H1 (cell line): ENCODE data around the gene SLC24A3. TPM values are rescaled to one million over a fixed set of nuclear protein-coding genes. Genes with fewer than 3 reads are reported as not detected.

Experiments used
- CTCF ChIA-PET: fragments of 300-600 bp; sonication (Branson Sonifier 250); formaldehyde crosslinking; loops from one replicate; lab custom pipeline; 2021; ENCODE audit not compliant: partially characterized antibody; lab: Charles Lee
- POLR2A ChIA-PET: fragments of 300-600 bp; sonication (Branson Sonifier 250); formaldehyde crosslinking; loops from one replicate; lab custom pipeline; 2021; ENCODE audit warnings: inconsistent platforms; ENCODE audit not compliant: partially characterized antibody; lab: Charles Lee
- DNase-seq, 2 experiments: peaks; one replicate each; pipeline versions ENCODE4 v3.0.0 to v3.0.0-alpha.2; 2010 to 2022; ENCODE audit warnings: low spot score in 2 of 2, low read depth in 1 of 2, mixed read lengths in 1 of 2
- FAIRE-seq: peaks from 2 replicates; lab custom pipeline; 2011; peaks lifted over from hg19 to GRCh38; lab: Jason Lieb, UNC
- H2AFZ ChIP-seq: 2 replicates; pipeline ENCODE4 v1.8.1; 2012; ENCODE audit warnings: low read length, inconsistent platforms
- H2AK5ac ChIP-seq: 2 replicates; pipeline ENCODE4 v1.6.1; 2013; ENCODE audit warnings: low read depth, low read length
- H2BK120ac ChIP-seq: replicated peaks from 2 replicates; pipeline ENCODE3; 2013; ENCODE audit warnings: low read depth, low read length, inconsistent platforms
- H2BK12ac ChIP-seq: 2 replicates; pipeline ENCODE4 v1.6.1; 2013; ENCODE audit warnings: low read depth, low read length
- H2BK15ac ChIP-seq: 2 replicates; pipeline ENCODE4 v1.6.1; 2013; ENCODE audit warnings: low read length
- H2BK20ac ChIP-seq: 2 replicates; pipeline ENCODE4 v1.6.1; 2013; ENCODE audit warnings: low read length
- H2BK5ac ChIP-seq: 2 replicates; pipeline ENCODE4 v1.6.1; 2013; ENCODE audit warnings: low read depth, low read length
- H3K14ac ChIP-seq: 2 replicates; pipeline ENCODE4 v1.6.1; 2013; ENCODE audit warnings: inconsistent platforms; ENCODE audit not compliant: insufficient read length
- H3K18ac ChIP-seq: 2 replicates; pipeline ENCODE4 v1.6.1; 2013; ENCODE audit warnings: low read length; ENCODE audit errors: extremely low read depth
- H3K23ac ChIP-seq: 2 replicates; pipeline ENCODE4 v1.6.1; 2013; ENCODE audit warnings: inconsistent platforms; ENCODE audit not compliant: insufficient read length
- H3K23me2 ChIP-seq: 2 replicates; pipeline ENCODE4 v1.6.1; 2013; ENCODE audit warnings: low read depth, low read length
- H3K27ac ChIP-seq: 2 replicates; pipeline ENCODE4 v1.6.1; 2011; ENCODE audit warnings: low read depth, low read length, inconsistent platforms
- H3K27me3 ChIP-seq, 4 experiments: replicated peaks in 1 of 4; 1 replicate in 1 of 4; 2 replicates in 3 of 4; pipeline versions ENCODE4 v1.6.1 to v1.8.1; 2011 to 2013; ENCODE audit warnings: low read length in 3 of 4, mild to moderate bottlenecking in 3 of 4, inconsistent platforms in 2 of 4, mixed read lengths in 2 of 4, moderate library complexity in 1 of 4; ENCODE audit not compliant: control insufficient read depth in 3 of 4, insufficient read depth in 3 of 4; ENCODE audit errors: extremely low read depth in 1 of 4
- H3K36me3 ChIP-seq, 4 experiments: 2 replicates each; pipeline versions ENCODE4 v1.6.1 to v1.8.1; 2011 to 2013; ENCODE audit warnings: mild to moderate bottlenecking in 4 of 4, low read length in 3 of 4, moderate library complexity in 2 of 4, control low read depth in 1 of 4, inconsistent platforms in 1 of 4; ENCODE audit not compliant: insufficient read depth in 4 of 4, control insufficient read depth in 2 of 4
- H3K4ac ChIP-seq: replicated peaks from 2 replicates; pipeline ENCODE3; 2013; ENCODE audit warnings: low read length, low read depth, mixed read lengths, inconsistent platforms; ENCODE audit not compliant: insufficient read length
- H3K4me1 ChIP-seq, 4 experiments: replicated peaks in 1 of 4; 1 replicate in 1 of 4; 2 replicates in 3 of 4; pipeline versions ENCODE4 v1.6.1 to v1.8.1; 2011 to 2013; ENCODE audit warnings: low read length in 3 of 4, inconsistent platforms in 2 of 4, mixed read lengths in 1 of 4; ENCODE audit not compliant: insufficient read depth in 4 of 4, control insufficient read depth in 3 of 4
- H3K4me2 ChIP-seq, 2 experiments: 2 replicates each; pipeline versions ENCODE4 v1.6.1 to v1.8.1; 2011 to 2013; ENCODE audit warnings: low read depth in 2 of 2, low read length in 2 of 2, control low read depth in 1 of 2, inconsistent platforms in 1 of 2, mild to moderate bottlenecking in 1 of 2; ENCODE audit not compliant: insufficient read depth in 1 of 2
- H3K4me3 ChIP-seq, 4 experiments: fragments of 200-600, 300-600 bp in 1 of 4; sonication (generic), shearing (Covaris generic), sonication (Bioruptor Twin) in 1 of 4; 2 replicates each; pipeline versions ENCODE4 v1.5.1 to v1.8.1; 2011 to 2016; ENCODE audit warnings: low read length in 4 of 4, low read depth in 3 of 4, control low read depth in 2 of 4, inconsistent platforms in 2 of 4, mild to moderate bottlenecking in 2 of 4, mixed read lengths in 1 of 4, moderate library complexity in 1 of 4; ENCODE audit not compliant: insufficient read depth in 2 of 4; ENCODE audit errors: extremely low read depth in 1 of 4
- H3K56ac ChIP-seq: replicated peaks from 2 replicates; pipeline ENCODE3; 2013; ENCODE audit warnings: low read depth, mild to moderate bottlenecking, mixed read lengths, low read length, inconsistent platforms; ENCODE audit not compliant: insufficient read length
- H3K79me1 ChIP-seq: 2 replicates; pipeline ENCODE4 v1.6.1; 2013; ENCODE audit warnings: low read depth, low read length, control low read depth
- H3K79me2 ChIP-seq, 2 experiments: 2 replicates each; pipeline versions ENCODE4 v1.6.1 to v1.8.1; 2012 to 2013; ENCODE audit warnings: low read length in 2 of 2, mild to moderate bottlenecking in 2 of 2, inconsistent platforms in 1 of 2; ENCODE audit not compliant: insufficient read depth in 2 of 2, control insufficient read depth in 1 of 2
- H3K9ac ChIP-seq, 4 experiments: replicated peaks in 1 of 4; 1 replicate in 1 of 4; 2 replicates in 3 of 4; pipeline versions ENCODE4 v1.6.1 to v1.8.1; 2011 to 2013; ENCODE audit warnings: low read depth in 3 of 4, low read length in 3 of 4, control low read depth in 2 of 4, mild to moderate bottlenecking in 2 of 4, moderate library complexity in 2 of 4, inconsistent platforms in 1 of 4; ENCODE audit errors: extremely low read depth in 1 of 4
- H3K9me3 ChIP-seq, 2 experiments: 2 replicates each; pipeline versions ENCODE4 v1.6.1 to v1.8.1; 2012 to 2013; ENCODE audit warnings: mild to moderate bottlenecking in 2 of 2, moderate library complexity in 2 of 2, control low read depth in 1 of 2, inconsistent platforms in 1 of 2, low read depth in 1 of 2, low read length in 1 of 2, mixed read lengths in 1 of 2; ENCODE audit not compliant: insufficient read depth in 2 of 2
- H4K20me1 ChIP-seq, 2 experiments: replicated peaks in 1 of 2; 2 replicates each; pipeline versions ENCODE3 to v1.8.1; 2011 to 2013; ENCODE audit warnings: inconsistent platforms in 2 of 2, low read length in 2 of 2, mild to moderate bottlenecking in 1 of 2; ENCODE audit not compliant: insufficient read depth in 2 of 2, control insufficient read depth in 1 of 2
- H4K5ac ChIP-seq: 2 replicates; pipeline ENCODE4 v1.6.1; 2013; ENCODE audit warnings: low read length, low read depth, mixed read lengths, inconsistent platforms; ENCODE audit not compliant: insufficient read length
- H4K8ac ChIP-seq: 2 replicates; pipeline ENCODE4 v1.8.0; 2013; ENCODE audit warnings: mild to moderate bottlenecking, moderate library complexity, low read length, inconsistent platforms; ENCODE audit not compliant: insufficient read depth; ENCODE audit errors: extremely low read depth
- H4K91ac ChIP-seq: replicated peaks from 2 replicates; pipeline ENCODE3; 2013; ENCODE audit warnings: low read length, mixed read lengths, inconsistent platforms; ENCODE audit not compliant: insufficient read length
- BCL11A ChIP-seq, 2 experiments: IDR thresholded peaks; one replicate each; pipeline ENCODE4 v1.6.1; 2011; ENCODE audit warnings: low read depth in 2 of 2, low read length in 2 of 2, mild to moderate bottlenecking in 2 of 2
- FOSL1 ChIP-seq: IDR thresholded peaks from 2 replicates; pipeline ENCODE4 v1.6.1; 2011; ENCODE audit warnings: mild to moderate bottlenecking, low read depth, low read length, moderate library complexity; ENCODE audit not compliant: insufficient read depth
- GABPA ChIP-seq: IDR thresholded peaks from 2 replicates; pipeline ENCODE4 v1.6.1; 2011; ENCODE audit warnings: mild to moderate bottlenecking, low read length, moderate library complexity, borderline replicate concordance; ENCODE audit not compliant: insufficient read depth
- JUN ChIP-seq: IDR thresholded peaks from 2 replicates; pipeline ENCODE4 v1.6.1; 2011; ENCODE audit warnings: low read depth, mild to moderate bottlenecking, improper control_type of control experiment, low read length
- KDM5A ChIP-seq: fragments of 200-600 bp; IDR thresholded peaks from 2 replicates; pipeline ENCODE4 v1.7.1; 2012; ENCODE audit warnings: mild to moderate bottlenecking, low read length, inconsistent platforms, mixed read lengths
- MAX ChIP-seq: IDR thresholded peaks from 2 replicates; pipeline ENCODE4 v1.6.1; 2012; ENCODE audit warnings: inconsistent platforms
- PHF8 ChIP-seq: fragments of 200-600 bp; sonication (generic); conservative IDR thresholded peaks from 2 replicates; pipeline ENCODE4 v1.7.1; 2012; ENCODE audit warnings: low read depth, mild to moderate bottlenecking, inconsistent platforms, low read length, moderate library complexity
- TBP ChIP-seq: IDR thresholded peaks from 2 replicates; pipeline ENCODE4 v1.6.1; 2011; ENCODE audit warnings: low read depth, low read length, improper control_type of control experiment
- polyA plus RNA-seq, 7 experiments: library from polyadenylated mRNA; depleted of rRNA in 3 of 7; stranded (reverse) in 5 of 7; unstranded in 2 of 7; fragments of >200 nt in 5 of 7; fragments of 200-250 nt in 2 of 7; gene quantifications; 1 replicate in 5 of 7; 2 replicates in 1 of 7; 4 replicates in 1 of 7; pipeline versions ENCODE4 v1.2.1 to v1.2.3, GENCODE V29; 2011 to 2013; ENCODE audit warnings: missing spikeins in 2 of 7, mixed read lengths in 2 of 7
- total RNA-seq: library from RNA; stranded (reverse); fragmentation: NEBNext Ultra II Directional; extraction: Animal tissue kit (Norgen Biotek cat#: 25700); gene quantifications from 2 replicates; pipeline ENCODE4 v1.2.1, GENCODE V29; 2021

Gene SLC24A3
- total and polyA plus RNA-seq, 2 of the 8 experiments (the other 6 are each of a cell fraction or from before 2014, with no cell fraction given), result 4.5 to 6.3 TPM

- no peak overlapping the region for H2AK5ac ChIP-seq
- FAIRE-seq (no peak), DNase-seq (no peak)
- no peak overlapping the region for H4K5ac ChIP-seq
- H4K91ac ChIP-seq, result no peak overlapping the region
- no peaks in the 10 kb centered on the region for H3K36me3 ChIP-seq
- POLR2A ChIA-PET, result no interaction called here
- H2AFZ ChIP-seq, result no peak overlapping the region
- H3K4ac ChIP-seq, result no peak overlapping the region
- no peak overlapping the region for H4K8ac ChIP-seq
- H3K23ac ChIP-seq, result no peak overlapping the region
- H3K79me1 ChIP-seq, result no peaks in the 10 kb centered on the region
- H3K9me3 ChIP-seq, result no peaks in the 10 kb centered on the region
- CTCF ChIA-PET, result interaction anchor here (1.1 to 1.5 kb wide), 2 partner anchors 10 to 33 kb away, joined by 3 to 4 read pairs; no protein-coding TSS in a partner anchor
- H4K20me1 ChIP-seq, result peaks cover 0 to 2% of the 10 kb centered on the region in 2 experiments
- H2BK15ac ChIP-seq, result no peak overlapping the region
- no peak overlapping the region for H3K27ac ChIP-seq
- H3K14ac ChIP-seq, result no peak overlapping the region
- H2BK5ac ChIP-seq, result no peak overlapping the region
- H3K18ac ChIP-seq, result no peak overlapping the region
- no peaks in the 10 kb centered on the region; the same call in 1 of the 2 replicates for H3K23me2 ChIP-seq
- H3K9ac ChIP-seq, result no peak overlapping the region
- H3K4me1 ChIP-seq, result no peaks in the 10 kb centered on the region
- no peak overlapping the region for H2BK120ac ChIP-seq
- H3K4me3 ChIP-seq, result no peak overlapping the region
- no peak overlapping the region for H3K56ac ChIP-seq
- no peaks in the 10 kb centered on the region for H3K79me2 ChIP-seq
- no peak overlapping the region for H2BK20ac ChIP-seq
- no peaks in the 10 kb centered on the region for H3K27me3 ChIP-seq
- no peak overlapping the region for H3K4me2 ChIP-seq
- no peak overlapping the region for H2BK12ac ChIP-seq
- TF ChIP-seq MAX, result no peak
- TF ChIP-seq JUN, result no peak
- TF ChIP-seq PHF8, result no peak
- TF ChIP-seq KDM5A, result no peak
- no peak for TF ChIP-seq GABPA
- TF ChIP-seq TBP, result no peak
- TF ChIP-seq FOSL1, result no peak
- no peak for TF ChIP-seq BCL11A (IDR thresholded peaks at IDR 0.05; ENCODE audit: low read depth in 2 of 2, low read length in 2 of 2)
These were observed 223.4 kb downstream of the SLC24A3 start for GRCh38 chr20:19435821-19436220.
